Activated CD4-positive, alpha-beta T cell treated with anti-CD3 and anti-CD28 coated beads, Interleukin-2, amount 50 U/mL, for 4 hours (primary cell): ENCODE data around the gene RET.

Experiments used
- DNase-seq, 2 experiments: peaks; one replicate each; pipeline ENCODE4 v3.0.0-alpha.2; 2020

The RET gene

DNA sequence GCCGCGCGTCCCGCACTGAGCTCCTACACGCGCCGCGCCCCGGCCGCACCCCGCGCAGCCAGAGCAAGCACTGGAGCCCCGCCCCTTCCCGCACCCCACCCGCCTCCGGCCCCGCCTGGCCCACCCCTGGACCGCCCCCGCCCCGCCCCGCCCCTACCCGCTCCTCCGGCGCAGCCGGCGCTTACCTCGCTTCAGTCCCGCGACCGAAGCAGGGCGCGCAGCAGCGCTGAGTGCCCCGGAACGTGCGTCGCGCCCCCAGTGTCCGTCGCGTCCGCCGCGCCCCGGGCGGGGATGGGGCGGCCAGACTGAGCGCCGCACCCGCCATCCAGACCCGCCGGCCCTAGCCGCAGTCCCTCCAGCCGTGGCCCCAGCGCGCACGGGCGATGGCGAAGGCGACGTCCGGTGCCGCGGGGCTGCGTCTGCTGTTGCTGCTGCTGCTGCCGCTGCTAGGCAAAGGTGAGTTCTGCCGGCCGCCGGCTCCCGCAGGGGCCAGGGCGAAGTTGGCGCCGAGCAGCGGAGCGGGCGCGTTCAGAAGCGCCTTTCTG, at the start of gene RET:
Gene RET (plus strand): TSS at position 194 of the 545 bp plus-strand sequence. CDS start 190 bp downstream, at position 384.
- no peak for DNase-seq

DNA sequence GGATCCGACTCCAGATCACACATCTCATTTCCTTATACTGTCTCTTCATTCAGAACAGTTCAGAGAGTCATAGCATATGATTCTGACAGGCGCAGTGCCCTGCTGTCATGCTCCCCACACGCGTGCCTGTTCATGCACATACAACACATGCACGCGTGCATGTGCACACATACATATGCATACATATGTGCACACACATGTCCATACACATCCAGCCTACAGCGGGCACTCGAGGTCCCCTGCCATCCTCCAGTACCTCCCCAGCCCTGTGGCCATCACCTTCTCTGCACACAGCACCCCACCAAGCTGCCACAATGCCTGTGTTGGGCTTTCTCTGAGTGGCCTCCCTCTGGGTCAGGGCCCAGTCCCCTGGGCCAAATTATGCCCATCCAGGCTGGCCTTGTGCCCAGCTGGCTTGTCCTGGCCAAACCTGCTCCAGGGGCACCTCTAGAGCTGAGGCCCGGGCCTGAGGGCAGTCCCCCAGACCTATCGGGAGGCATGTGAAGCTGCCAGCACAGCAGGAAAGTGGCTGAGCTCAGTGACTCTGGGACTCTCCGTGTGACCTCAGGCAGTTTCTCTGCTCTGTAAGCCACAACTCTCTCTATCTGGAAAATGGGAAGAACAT, 49.4 kb upstream of the RET start:
- no peak for DNase-seq

DNA sequence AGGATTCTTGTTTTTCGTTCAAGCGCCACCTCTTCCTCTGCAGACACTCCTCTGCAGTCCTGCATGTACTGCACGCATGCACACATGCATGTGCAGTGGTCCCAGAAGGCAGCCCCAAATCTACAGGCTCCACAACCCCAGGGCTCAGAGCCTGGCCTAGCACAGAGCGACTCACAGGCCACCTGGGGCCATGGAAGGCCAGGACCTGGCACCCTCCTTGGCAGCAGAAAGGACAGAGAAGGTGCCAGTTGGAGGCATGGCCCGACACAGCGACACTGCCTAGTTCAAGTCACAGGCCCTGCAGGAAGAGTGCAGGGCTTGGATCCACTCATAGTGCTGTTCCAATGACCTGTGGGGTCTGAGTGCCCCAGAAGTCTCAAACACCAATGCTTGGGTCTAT, 48.7 kb upstream of the RET start:
- no peak for DNase-seq

DNA sequence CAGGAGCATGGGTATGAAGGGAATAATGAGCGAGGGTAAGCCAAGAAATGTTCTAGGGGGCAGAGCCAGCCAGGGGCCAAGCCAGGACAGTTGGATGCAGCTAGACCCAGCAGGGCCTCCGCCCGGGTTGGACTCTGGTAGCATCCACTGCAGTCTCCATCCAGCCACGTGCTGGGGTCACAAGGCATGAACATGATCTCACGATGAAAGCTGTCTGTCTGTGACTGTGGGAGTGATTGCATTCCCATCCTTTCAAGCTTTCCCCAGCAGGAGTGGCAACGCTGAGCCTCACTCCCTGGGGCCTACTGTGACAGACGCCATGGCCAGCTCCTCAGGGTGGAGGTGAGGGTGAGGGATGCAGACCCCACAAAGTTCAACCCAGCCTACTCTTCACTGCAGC, 47.8 kb upstream of the RET start:
- no peak for DNase-seq

DNA sequence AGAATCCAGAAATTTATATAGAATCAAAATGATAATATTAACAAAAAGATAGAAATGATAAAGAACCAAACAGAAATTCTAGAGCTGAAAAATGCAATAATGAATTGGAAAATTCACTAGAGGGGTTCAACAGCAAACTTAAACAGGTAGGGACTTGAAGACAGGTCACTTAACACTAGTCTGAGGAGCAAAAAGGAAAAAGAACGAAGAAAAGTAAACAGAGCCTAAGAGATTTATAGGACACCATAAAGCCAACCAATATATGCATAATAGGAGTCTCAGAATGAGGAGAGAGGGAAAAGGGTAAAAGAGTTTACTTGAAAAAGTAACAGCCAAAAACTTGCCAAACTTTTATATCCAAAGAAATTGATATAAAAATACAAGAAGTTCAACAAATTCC, 44.3 kb upstream of the RET start:
- no peak for DNase-seq

DNA sequence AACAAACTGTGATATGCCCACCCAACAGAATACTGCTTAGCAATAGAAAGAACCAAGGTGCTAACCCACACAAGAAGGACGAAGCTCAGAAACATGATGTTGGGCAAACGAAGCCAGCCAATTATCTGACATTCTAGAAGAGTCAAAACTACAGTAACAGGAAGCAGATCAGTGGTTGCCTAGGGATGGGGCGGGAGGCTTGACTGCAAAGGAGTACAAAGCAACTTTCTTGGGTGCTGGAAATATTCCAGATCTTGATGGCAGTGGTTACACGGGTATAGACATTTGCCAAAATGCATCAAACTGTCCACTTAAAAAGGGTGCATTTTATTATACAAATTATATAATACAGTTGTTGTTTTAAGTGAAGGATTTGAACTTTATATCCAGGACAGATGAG, 41.1 kb upstream of the RET start:
- DNase-seq: no peak

DNA sequence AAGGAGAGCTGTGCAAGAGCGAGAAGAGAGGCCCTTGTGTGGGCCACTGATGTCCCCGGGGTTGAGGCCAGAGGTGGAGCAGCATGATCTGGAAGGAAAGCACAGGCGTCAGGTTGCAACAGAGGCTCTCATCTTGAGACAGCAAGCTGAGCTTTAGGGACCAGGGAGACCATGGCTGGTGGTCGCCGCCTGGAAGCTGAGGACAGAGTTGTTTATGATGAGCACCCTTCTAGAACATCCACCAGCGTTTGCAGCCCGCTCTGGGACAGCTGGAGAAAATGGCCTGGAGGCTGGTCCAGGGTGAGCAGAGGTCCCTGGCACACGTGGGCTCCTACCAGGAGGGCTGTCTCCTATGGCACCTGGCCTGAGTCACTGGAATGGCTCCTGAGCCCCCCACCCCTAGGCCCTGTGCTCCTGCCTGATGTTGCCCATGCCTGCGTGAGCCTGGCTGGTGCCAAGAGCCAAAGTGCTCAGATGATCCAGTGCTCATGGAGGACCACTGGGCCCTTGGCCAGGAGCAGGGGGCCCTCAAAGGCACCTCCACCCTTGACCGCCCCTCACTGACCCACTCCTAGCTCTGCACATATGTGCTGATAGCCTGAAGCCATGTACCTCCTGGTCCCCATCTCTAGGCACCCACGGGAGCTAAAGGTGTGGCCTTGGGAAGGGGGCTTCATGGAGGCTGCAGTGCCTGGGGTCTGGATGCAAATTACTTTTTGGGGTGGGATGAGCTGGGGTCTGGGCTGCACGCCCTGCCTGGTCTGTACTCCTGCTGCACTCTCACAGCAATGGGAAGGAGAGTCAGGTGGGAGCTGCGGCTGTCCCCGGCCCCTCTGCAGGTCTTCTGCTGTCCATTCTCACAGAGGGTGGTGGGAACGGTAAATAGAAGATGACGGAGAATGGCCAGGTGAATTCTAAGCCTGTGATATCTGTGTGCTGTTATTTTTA, 40.1 kb upstream of the RET start:
- DNase-seq: no peak

DNA sequence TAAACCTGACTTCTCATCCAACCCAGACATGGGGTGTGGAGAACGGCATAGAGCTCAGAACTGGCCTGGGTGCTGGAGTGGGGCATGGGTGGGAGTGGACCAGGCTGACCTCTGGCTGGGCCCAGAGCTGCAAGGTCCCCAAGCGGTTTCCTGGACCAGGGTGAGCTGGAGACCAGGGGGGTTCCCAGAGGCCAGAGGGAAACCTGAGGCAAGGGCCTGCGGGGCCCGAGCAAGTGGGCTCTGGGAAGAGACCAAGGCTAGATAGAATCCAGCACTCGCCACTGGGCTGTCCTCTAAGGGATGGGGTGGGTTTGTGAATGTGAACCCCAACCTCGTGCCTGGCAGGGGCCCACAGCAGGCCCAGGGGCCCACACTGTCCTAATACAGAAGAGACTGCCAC, 39.4 kb upstream of the RET start:
- no peak for DNase-seq

DNA sequence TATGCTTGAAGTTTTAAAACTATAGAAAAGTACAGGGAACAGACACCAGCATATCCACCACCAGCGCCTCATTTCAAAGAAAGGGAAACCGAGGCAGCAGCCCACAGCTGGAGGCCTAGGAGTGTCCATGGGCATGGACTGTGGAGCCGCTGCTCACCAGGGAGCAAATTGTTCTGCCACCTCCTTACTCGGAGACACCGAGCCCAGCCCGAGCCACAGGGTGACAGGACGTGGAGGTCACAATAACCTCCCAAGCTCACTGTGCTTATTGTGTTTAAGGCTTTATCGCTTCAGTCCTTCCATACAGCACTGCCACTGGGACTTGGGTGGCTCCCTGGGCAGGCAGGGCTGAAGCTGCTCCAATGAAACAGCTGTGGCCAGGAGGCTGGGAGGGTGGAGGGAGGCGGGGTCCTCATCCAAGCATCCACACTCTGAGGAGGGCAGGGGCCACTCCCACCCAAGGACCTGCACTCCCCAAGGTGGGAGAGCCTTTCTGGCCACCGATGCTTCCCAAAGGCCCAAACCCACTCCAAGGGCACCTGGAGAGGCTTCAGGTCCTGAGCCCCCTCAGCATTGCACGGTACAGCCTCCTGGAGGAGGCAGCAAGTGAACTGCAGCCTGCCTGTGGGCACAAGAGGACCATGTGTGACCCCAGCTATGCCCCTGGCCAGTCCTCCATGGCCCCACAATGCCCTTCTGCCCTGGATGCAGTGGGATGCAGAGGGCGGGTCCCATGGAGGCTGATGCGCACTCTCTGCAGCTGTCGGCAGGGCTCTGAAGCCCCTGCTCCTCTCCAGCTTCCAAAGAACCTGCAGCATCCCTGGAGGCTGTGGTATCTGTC, 38.7 kb upstream of the RET start:
- DNase-seq: no peak

DNA sequence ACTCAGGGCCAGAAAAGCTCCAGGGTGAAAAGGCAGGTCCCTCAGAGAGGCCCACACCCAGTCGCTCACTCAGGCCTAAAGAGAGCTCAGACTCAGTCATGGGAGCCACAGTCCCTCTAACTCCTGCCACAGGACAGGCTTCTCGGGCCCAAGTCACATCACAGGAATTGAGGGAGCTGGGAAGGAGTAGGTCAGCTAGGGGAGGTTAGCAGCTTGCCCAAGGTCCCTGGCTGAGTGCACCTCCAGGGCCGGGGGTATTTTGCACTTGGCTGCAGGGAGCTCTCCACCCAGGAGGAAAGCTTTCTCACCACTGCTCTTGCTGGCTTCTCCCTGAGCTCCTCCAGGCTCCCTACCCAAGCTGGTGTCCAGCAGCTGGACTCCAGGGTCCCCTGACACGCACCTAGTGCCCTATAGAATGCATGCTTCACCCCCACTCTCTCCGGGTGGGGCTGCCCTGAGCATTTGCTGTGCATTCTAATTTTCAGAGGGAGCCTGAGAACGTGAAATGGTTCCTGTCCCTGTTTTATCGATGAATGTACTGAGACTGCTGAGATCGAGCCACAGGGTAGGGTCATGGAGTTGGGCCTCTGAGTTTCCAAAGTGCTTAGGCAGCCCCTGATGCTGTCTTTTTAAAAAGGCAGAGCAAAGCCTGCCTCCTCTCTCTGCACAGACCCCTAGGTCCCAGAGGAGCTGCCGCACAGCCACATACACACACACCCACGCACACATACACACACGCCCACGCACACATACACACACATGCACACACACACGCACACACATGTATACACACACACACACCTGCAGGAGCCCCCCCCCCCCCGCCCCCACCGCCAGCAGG, 37.9 kb upstream of the RET start:
- DNase-seq: no peak

DNA sequence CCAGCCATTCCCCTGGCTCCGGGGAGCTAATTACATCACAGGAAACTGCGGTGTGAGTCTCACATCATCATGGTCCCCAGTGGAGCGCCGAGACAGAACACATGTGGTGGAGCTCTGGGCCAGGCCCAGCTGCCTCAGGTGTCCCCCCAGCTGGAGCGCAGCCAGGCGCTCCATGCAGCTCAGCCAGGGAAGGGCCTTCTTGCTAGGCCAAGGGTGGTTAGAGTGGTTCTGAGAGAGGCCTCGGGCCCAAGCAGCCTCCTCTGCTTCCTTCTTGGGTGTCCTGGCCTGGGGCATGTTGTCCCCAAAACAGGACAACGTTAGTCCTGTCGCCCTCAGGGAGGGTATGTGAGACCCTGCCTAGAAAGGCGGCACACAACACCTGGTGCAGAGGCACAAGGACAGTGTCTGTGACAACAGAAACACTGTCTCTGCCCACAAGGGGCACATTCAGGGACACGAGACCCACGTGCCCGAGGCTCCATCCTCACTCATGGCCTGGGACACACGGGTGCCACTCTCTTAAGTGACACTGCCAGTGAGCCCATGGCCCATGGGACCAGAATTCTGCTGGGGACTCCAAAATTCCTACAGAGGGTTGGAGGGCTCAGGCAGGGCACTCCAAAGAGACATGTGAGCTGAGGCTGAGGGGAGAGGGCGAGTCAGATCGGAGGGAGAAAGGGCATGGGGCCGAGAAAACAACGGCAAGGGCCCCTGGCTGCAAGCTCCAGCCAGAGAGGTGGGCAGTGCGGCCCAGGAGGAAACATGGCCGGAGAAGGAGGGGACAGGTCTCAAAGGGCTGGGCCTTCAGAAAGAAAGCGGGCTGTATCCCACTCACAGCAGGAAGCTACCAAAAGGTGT, 37.0 kb upstream of the RET start:
- no peak for DNase-seq

DNA sequence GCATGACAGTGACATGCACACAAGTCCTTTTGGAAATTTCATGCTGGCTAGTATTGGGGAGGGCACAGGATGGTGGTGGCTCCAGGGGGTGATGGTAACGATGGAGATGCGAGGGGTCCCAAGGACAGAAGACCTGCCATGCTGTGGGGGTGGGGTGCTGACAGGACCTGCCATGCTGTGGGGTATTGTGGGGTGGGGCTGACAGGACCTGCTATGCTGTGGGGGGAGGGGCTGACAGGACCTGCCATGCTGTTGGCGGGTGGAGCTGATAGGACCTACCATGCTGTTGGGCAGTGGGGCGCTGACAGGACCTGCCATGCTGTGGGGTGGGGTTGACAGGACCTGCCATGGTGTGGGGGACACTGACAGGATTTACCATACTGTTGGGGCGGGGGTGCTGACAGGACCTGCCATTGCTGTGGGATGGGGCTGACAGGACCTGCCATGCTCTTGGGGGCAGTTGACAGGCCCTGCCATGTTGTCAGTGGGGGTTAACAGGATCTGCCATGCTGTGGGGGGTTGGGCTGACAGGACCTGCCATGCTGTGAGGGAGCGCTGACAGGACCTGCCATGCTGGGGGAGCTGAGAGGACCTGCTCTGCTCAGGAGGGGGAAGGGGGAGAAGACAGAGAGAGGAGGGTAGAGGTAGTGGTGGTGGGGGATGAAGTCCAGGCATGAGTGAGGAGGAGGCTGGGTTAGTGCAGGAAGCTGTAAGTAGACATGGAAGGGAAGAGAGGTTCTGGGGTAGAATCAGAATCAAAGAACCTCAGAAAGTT, 36.2 kb upstream of the RET start:
- DNase-seq: no peak

DNA sequence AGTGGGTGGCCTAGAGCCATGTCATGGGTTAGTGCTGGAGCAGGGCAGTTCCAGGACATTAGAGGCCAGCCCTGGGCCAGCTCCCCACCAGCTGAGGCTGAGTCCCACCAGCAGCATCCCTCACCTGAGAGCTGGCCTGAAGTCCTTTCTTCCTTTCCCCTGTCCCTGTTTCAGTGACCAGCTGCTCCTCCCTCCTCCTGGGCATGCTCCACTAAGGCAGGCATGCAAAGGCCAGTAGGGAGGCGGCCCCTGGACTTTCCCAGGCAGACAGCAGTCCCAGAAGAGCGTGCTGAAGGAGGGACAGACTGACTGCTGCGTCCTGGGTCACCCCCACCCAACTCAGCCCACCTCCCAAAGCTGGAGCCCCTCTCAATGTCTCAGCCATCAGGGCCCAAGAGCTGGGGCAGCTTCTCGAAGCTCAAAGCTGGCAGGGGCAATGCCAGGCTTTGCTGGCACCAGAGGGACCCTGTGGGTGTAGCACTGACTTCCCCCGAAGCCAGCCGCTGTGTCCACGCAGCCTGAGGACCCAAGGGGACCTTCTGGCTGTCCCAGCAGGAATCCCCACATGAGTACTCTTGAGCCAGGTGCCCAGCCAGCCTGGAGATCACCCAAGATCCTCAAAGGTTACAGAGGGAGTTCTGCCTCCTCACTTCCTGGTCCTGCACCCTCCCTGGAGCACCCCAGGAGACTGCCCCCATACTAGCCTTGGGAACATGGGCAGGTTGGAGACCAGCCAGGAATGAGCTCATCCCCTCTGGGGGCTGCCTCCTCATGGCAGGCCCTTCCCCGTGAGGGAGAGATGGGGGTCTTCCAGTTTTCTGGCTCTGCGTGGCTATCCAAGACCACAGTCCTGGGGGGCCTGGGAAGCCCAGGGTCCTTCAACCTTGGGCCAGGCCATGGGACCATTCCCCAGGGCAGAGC, 35.2 kb upstream of the RET start:
- DNase-seq: no peak

DNA sequence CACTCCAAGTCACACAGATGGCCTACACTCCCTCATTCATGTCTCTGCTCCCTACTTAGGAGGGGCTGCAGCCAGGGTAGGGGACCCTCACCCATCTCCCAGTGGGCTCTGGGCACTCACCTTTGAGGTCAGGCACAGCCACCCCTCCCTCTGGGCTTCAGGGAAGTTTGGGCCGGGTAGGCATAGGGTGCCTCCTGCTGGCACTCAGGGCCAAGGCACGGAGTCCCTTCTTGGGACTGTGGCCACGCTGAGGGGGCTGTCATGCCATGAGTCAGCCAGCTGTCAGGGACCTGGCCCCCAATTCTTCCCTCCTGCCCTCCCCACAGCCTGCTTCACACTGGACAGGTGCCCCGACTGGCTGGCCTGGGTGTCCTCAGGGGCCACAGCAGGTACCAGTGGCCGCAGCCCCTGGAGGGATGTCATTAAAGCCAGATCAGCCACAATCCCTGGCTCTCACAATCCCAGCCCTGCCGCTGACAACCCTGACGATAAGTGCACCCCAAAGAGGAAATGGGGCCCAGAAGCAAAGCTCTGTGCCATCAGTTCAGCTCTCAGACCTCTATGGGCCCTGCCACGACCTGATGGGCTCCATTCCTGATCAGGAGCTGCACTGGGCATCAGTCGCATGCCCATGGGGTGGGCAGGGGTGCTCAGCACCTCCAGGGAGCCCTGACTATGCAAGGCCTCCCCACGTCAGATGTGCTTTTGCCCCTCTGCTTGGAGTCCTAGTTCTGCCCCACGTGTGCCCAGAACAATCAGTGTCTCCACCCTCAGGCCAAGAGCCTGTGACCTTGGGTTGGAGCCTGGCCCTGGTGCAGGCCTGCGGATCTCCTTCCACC, 34.1 kb upstream of the RET start:
- DNase-seq: no peak

DNA sequence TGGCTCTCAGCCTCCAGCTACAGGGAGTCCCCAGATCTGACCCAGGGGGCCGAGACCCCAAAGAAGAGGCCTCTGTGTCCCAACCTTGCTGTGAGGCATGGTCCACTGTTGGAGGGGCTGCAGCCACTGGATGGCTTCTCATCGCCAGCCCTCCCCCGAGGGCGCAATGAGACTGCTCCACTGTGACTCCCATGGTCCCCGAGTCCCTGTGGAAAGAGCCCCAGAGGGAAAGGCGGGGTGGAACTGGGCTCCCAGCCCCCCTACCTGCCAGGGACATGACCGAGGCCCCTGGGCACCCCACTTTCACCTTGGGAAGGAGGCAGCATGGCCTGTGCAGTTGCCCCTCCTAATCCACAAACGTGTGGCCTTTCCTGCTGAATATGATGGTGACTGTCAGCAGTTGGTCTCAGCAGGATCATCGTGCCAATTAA, 33.5 kb upstream of the RET start:
- no peak for DNase-seq

DNA sequence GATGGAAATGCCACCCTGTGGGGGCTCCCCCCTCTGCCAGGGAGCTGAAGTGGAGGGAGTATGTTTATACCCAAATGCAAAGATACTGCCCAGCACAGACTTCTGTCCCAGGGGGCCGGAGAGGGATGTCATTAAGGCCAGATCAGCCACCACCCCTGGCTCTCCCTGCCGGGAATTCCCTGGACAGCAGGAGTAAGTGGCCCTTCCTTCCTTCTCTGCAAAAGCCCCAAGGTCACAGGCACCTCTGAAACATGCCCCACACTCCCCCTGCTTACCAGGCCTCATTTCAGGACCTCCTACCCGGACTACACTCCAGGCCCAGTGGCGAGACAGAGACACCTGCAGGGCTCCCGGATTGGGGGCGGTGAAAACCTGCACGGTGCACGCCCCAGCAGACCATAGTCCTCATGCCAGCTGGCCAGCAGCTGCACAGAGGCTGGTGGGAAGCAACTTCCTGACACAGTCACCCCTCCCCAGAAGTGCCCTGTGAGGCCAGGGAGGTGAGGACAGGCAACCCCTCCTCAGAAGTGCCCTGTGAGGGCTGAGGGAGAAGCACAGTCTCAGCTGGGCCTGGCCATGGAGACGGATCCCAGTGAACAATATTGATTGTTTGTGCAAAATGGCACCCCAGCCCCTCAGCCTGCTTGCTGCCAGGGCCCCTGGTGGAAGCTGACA, 33.0 kb upstream of the RET start:
- DNase-seq: no peak

DNA sequence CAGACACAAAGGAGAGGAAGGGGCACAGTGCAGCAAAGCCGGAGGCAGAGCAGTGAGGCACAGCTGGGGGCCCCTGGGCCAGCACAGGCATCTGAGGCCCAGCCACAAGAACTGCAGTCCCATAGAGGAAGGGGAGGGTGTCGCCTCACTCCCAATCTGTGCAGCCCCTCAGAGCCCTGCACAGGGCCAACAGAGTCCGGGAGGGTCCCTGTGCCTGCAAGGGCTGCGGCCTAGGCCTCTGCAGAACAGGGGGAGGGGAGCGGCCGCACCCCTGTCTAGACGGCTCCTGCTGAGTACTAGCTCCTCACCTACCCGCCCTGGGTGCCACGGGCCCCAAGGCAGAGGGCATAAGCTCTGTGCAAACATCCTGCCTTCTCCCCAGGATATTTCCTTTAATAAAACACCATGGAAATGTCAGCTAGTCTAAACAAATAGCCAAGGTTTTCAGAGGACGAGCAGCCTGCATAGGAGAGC, 32.4 kb upstream of the RET start:
- no peak for DNase-seq
